NCI-H345 (cell line): Measurements from ENCODE around the gene SERPINI1.

Experiments used
- DNase-seq: peaks from one replicate; lab custom pipeline; 2025; lab: John Stamatoyannopoulos, UW

The SERPINI1 gene

GRCh38 chr3:167851171-167851570 is 115.7 kb downstream of the SERPINI1 start:
- no peak for DNase-seq

GRCh38 chr3:167851749-167852148 is 116.2 kb downstream of the SERPINI1 start:
- no peak for DNase-seq

GRCh38 chr3:167852216-167852615 is 116.7 kb downstream of the SERPINI1 start:
- no peak for DNase-seq

GRCh38 chr3:167854063-167854462 is 118.5 kb downstream of the SERPINI1 start:
- DNase-seq = no peak

GRCh38 chr3:167854846-167855245 is 119.3 kb downstream of the SERPINI1 start:
- no peak for DNase-seq

- no peak for DNase-seq
Measured at GRCh38 chr3:167855306-167855705, 119.8 kb downstream of the SERPINI1 start.

GRCh38 chr3:167858865-167859264 is 123.3 kb downstream of the SERPINI1 start:
- DNase-seq = no peak

- no peak for DNase-seq
Measured at GRCh38 chr3:167859610-167860009, 124.1 kb downstream of the SERPINI1 start.

GRCh38 chr3:167861649-167862048 is 126.1 kb downstream of the SERPINI1 start:
- DNase-seq = no peak

- DNase-seq = no peak
Measured at GRCh38 chr3:167862104-167862730, 126.7 kb downstream of the SERPINI1 start.

GRCh38 chr3:167863811-167864551 is 128.5 kb downstream of the SERPINI1 start:
- DNase-seq = no peak

GRCh38 chr3:167864552-167864874 is 129.0 kb downstream of the SERPINI1 start:
- DNase-seq = no peak

- DNase-seq = no peak
Measured at GRCh38 chr3:167866331-167866730, 130.8 kb downstream of the SERPINI1 start.

- DNase-seq = no peak
Measured at GRCh38 chr3:167867981-167868380, 132.5 kb downstream of the SERPINI1 start.

- no peak for DNase-seq
Measured at GRCh38 chr3:167870181-167870580, 134.7 kb downstream of the SERPINI1 start.

GRCh38 chr3:167870759-167871158 is 135.2 kb downstream of the SERPINI1 start:
- no peak for DNase-seq

- DNase-seq = no peak
Measured at GRCh38 chr3:167872032-167872431, 136.5 kb downstream of the SERPINI1 start.

- no peak for DNase-seq
Measured at GRCh38 chr3:167872941-167873340, 137.4 kb downstream of the SERPINI1 start.

GRCh38 chr3:167874671-167875372 is 139.3 kb downstream of the SERPINI1 start:
- no peak for DNase-seq
